Activated CD8-positive, alpha-beta memory T cell treated with anti-CD3 and anti-CD28 coated beads, Interleukin-2, amount 50 U/mL, for 24 hours (primary cell): ENCODE results near the gene SCMH1.
"Not testable (repeated sequence)": the region's sequence is repeated elsewhere in the genome, so short reads cannot be mapped to it uniquely, and the experiment has no call there.

Experiments
- DNase-seq: peaks from one replicate; pipeline ENCODE4 v3.0.0-alpha.2; 2020; ENCODE audit errors: extremely low read depth

SCMH1 gene

DNA sequence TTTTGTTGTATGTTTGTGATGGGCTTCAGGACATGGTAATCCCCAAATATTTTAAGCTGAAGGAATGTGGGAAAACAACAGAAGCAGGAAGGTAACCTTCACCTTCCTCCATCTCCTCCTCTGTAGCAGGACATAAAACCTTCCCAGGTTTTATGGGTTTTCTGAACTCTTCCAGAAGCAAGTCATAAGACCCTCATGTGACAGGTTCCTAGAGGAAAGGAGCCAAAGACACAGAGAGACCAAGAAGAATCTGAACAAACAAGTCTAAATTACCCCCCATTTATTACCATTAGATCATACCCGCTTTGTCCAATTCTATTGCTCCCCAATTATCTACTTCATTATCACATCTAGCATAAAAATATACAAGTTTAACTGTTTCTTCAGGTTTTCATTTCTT, 28.8 kb downstream of the SCMH1 start:
- DNase-seq = no peak

DNA sequence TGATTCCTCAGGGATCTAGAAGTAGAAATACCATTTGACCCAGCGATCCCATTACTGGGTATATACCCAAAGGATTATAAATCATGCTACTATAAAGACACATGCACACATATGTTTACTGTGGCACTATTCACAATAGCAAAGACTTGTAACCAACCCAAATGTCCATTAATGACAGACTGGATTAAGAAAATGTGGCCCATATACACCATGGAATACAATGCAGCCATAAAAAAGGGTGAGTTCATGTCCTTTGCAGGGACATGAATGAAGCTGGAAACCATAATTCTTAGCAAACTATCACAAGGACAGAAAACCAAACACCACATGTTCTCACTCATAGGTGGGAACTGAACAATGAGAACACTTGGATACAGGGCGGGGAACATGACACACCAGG, 30.5 kb downstream of the SCMH1 start:
- not testable (repeated sequence) for DNase-seq

DNA sequence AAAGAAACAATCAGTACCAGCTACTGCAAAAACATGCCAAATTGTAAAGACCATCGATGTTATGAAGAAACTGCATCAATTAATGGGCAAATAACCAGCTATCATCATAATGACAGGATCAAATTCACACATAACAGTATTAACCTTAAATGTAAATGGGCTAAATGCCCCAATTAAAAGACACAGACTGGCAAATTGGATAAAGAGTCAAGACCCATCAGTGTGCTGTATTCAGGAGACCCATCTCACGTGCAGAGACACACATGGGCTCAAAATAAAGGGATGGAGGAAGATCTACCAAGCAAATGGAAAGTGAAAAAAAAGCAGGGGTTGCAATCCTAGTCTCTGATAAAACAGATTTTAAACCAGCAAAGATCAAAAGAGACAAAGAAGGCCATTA, 35.1 kb downstream of the SCMH1 start:
- DNase-seq = not testable (repeated sequence)

DNA sequence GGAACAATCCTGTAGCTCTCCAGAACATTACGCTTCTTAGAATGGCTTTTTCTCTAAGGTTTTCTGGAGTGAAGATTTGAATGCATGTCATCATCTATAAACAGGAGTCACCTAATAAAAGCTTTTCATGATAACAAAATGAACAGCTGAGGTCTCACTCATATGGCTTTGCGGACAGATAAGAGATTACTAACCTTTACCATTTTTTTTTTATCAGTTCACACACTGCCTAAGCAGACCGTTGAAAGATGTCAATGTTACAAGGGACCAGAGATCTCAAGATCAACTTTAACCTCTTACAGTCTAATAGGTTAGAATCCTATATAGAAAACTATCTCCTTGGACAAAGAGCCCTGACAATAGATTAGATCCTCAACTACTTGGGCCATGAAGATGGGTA, 41.4 kb downstream of the SCMH1 start:
- DNase-seq = no peak

DNA sequence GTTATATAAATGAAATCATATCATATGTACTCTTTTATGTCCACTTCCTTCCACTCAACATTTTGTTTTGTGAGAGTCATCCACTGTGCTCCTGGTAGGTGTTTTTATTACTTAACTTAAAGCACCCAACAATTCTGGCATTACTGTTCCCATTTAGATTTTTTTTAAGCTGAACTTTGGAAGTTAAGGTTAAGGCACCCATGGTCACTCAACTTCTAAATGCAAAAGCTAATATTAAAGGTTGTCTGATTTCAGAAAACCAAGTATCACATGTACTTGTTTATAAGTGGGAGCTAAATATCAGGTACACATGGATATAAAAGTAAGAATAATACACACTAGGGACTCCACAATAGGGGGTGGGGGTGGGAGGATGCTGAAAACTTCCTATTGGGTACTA, 42.7 kb downstream of the SCMH1 start:
- no peak for DNase-seq

DNA sequence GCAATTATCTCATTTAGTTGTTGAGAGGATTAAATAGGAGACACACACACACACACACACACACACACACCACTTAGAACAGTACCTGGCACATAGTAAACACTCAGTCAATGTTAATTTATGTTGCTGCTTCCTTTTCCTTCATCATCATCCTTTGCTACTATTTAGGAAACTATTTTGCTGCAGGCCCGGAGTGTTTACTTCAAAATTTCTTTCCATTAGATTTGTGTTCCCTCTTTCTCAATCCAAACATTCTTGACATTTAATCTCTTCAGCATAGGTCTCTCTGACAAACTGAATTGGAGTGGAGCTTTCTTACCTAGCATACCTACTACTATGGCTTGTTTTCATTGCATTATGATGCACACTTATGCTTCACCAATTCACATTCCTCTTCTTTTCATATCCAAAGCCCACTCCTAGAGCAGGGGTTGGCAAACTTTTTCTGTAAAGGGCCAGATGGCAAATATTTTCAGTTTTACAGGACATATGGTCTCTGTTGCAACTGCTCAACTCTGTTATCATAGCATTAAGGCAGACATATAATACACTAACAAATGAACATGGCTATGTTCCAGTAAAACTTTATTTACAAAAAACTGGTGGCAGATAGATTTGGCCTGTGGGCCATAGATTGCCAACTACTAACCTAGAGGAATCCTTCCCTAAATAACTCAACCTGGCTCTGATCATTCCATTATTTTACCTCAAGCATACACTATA, 49.5 kb downstream of the SCMH1 start:
- no peak for DNase-seq

DNA sequence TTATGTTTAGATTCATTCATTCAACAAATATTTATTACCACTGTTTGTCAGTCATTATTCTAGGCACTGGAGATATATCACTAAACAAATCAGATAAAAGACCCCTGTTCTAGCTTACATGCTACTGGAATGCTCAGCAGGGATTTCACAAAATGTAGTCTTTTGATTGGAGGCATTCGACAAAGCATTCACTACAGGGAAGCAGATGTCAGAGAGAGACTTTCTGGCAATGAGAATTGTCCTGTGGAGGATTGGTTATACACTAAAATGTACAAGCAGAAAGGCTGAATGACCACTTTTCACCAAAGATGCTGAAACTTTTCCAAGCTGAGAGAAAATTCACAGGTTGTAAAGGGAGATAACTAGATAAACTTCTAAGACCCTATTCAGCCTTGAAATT, 57.7 kb downstream of the SCMH1 start:
- DNase-seq = no peak

DNA sequence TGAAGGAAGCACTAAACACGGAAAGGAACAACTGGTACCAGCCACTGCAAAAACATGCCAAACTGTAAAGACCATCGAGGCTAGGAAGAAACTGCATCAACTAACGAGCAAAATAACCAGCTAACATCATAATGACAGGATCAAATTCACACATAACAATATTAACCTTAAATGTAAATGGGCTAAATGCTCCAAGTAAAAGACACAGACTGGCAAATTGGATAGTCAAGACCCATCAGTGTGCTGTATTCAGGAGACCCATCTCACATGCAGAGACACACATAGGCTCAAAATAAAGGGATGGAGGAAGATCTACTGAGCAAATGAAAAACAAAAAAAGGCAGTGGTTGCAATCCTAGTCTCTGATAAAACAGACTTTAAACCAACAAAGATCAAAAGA, 63.9 kb downstream of the SCMH1 start:
- DNase-seq = not testable (repeated sequence)

DNA sequence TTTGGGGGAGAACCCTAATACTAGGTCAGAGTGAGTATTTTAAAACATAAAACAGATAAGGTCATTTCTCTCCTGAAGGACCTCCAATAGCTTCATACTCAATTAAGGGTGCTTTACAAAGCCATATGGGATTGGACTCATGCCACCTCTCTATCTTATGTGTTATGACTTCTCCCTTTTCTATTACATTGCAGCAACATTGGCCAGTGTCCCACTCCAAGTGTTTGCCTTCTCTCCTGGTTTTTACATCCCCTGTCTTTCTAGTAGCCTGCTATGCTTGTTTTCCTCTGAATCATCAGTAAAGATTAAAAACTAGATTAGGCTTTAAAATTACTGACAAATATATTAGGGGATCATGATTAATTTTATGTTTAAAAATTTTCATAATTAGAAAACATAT, 66.6 kb downstream of the SCMH1 start:
- no peak for DNase-seq

DNA sequence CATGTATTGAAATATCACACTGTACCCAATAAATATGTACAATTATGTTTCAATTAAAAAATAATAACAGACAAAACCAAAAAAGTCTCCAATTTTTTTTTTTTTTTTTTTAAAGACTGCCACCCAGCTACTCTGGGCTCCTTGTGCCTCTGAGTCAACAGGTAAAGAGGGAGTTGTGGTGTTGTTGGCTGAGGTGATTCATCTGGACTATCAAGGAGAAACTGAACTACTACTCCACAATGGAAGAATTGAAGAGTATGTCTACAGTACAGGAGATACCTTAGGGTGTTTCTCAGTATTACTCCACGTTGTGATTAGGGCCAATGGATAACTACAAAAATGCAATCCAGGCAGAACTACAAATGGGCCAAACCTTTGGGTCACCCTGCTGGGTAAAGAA, 67.9 kb downstream of the SCMH1 start:
- no peak for DNase-seq

DNA sequence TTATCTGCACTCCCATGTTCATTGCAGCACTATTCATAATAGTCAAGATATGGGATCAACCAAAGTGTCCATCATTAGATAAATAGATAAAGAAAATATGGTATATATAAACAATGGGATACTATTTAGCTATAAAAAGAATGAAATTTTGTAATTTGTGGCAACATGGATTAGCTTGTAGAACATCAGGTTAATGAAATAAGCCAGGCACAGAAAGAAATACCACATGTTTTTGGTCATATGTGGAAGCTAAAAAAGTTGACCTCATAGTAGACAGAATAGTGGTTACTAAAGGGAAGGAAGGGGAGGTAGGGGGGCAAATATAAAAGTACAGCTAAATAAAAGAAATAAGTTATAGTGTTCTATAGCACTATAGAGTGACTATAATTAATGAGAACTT, 68.5 kb downstream of the SCMH1 start:
- DNase-seq = no peak

DNA sequence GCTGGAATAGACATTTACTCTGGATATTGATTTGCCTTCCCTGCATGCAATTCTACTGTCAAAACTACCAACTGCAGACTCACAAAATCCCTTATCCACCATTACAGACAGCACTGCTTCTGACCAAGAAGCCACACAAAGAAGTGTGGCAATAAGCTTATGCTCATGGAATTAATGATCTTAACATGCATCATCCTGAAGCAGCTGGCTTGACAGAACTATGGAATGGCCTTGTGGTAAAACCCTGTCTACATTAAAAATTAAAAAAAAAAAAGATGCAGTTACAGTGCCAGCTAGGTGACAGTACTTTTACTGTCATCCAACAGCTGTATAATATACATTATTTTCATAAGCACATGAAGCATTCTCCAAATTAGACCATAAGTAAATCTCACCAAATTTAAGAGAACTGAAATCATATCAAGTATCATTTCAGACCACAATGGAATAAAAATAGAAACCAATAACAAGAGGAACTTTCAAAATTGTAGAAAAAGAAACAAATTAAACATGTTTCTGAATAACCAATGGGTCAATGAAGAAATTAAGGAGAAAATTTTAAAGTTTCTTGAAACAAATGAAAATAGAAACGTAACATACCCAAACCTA, 70.7 kb downstream of the SCMH1 start:
- DNase-seq = no peak

DNA sequence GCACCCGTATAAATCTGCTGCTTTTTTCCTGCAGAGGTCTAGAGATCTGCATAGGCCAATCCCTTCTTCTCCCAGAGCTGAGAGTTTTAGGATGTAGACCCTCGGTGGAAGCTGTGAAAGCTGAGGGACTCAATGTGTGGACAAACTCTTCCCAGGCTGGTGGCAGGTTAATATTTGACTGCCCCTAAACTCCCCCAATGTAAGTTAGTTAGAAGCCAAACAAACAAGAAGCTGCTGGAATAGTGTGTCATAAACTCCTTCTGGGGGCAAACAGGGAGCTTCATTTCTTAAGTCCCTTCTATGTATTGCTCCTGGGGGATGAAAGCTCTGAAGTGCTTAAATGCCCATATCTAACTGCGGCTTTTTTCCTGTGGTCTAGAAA, 72.3 kb downstream of the SCMH1 start:
- DNase-seq = no peak

DNA sequence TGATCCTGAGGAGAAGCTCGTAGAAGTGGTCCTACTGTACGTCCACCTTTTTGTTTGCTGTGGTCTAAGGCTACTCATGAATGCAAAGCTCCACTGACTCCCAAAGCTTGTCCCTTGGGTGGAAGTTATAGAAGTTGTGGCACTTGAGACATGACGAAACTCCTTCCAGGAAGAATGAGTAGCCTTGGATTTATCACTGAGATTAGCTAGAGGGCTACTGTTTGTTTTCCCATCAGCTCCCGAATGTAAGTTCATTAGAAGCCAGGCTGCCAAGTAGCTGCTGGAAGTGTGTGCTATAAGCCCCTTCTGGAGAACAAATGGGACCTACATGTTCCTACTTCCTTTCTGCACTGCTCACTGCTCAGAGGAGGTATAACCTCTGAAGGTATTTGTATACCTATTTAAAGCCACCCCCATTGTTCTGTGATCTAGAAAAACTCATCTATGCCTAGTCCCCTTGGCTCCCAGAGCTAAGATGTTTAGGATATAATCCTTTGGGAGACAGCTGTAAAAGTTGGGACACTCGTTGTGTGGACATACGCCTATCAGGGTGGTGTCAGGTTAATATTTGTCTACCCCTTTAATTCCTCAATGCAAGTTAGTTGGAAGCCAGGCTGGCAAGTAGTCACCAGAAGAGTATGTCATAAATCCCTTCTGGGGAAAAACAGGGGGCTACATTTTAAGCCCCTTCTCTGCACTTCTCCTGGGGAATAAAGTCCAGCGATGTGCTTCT, 72.9 kb downstream of the SCMH1 start:
- DNase-seq = no peak

DNA sequence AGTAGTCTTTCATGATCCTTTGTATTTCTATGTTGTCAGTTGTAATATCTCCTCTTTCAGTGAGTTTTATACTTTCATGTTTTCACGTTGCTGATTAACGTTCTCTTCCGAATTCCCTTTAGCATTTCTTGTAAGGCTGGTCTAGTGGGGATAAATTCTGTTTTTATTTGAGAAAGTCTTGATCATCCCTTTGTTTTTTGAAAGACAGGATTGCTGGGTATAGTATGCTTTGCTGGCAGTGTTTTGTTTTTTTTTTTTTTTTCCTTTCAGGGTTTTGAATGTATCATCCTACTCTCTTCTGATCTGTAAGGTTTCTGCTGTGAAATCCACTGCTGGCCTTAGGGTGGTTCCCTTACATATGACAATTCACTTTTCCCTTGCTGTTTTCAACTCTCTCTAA, 74.4 kb downstream of the SCMH1 start:
- no peak for DNase-seq

DNA sequence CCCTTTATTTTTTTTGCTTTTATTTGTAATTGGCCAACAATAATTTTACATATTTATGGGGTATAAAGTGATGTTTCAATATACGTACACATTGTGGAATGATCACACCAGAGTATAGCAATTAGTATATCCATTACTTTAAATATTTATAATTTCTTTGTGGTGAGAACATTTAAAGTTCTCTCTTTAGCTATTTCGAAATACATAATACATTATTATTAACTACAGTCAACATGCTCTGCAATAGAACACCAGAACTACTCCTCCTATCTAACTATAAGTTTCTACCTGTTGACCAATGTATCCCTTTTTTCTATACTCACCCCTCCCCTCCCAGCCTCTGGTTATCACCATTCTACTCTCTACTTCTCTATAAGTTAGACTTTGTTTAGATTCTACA, 77.4 kb downstream of the SCMH1 start:
- DNase-seq = no peak

DNA sequence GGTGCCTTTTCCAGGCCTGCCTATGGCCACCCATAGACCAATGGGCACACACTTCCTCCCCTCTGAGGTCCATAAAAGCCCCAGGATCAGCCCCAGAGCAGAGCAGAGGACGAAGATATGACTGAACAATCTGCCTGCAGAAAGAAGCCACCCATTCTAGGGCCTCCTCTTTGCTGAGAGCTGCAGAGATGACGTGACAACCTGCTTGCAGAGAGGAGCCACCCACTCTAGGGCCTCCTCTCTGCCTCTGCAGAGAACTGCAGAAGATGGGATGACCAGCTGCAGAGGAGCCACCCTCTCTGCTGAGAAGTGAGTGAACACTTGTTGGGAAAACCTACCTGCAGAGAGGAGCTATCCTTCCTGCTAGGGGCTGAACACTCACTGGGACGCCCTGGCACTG, 79.7 kb downstream of the SCMH1 start:
- DNase-seq = no peak

DNA sequence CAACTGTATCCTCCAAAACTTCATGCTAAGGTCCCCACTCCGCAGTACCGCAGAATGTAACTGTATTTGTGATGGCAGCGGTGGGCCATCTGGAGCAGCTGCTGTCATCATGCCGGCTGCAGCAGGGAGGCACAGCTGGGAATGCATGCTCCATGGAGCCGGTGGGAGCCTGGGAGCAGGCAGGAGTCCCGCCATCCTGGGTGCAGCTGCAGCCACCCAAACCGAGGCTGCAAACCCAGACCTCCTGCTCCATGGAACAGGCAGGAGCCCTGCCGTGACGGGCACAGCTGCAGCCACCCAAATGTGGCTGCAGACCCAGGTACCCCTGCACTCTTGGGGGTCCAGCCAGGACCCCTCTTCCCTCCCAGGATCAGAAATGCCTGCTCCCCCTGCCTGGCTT, 80.3 kb downstream of the SCMH1 start:
- no peak for DNase-seq

DNA sequence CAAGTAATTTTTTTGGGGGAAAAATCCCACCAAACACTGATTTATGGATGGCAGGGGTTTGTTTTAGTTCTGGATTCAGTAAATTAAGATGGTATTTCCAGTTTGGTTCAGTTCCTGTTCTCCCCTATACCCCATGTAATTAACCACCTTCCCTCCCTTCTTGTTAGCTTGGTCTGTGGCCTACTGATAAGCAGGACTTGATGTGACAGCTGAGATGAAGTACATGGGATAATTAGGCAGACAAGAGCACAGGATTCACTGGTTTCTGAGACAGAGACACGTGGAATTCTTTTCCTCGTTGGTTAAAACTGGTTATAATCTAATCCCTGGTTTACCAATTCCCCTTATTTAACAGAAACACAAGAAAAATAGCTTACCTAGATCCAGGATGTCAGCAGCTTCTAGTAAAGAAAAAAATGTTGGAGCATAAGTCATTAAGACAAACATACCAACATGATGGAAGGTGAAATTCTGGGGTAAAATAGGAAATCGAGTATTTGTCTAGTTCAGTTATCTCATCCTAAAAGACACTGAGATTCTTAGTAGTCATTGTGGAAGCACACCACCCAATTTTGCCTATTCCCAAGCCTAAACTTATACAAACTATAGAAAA, 81.5 kb downstream of the SCMH1 start:
- no peak for DNase-seq

DNA sequence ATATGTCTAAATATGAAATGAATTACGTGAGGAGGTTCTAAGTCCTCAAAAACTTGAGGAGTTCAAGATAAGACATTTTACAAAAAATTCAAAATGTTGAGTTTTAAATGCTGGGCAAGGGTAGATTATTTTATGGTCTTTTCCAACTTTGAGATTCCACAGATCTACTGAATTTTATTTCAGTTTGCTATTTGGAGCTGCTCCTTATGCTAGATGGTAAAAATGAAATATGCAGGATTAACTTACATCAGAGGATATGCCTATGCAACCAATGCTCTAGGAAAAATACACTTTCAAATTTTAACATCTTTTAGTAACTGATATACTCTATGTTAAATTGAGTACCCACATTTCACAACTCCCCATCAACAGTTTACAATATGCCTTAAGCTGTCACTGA, 83.1 kb downstream of the SCMH1 start:
- DNase-seq = no peak

DNA sequence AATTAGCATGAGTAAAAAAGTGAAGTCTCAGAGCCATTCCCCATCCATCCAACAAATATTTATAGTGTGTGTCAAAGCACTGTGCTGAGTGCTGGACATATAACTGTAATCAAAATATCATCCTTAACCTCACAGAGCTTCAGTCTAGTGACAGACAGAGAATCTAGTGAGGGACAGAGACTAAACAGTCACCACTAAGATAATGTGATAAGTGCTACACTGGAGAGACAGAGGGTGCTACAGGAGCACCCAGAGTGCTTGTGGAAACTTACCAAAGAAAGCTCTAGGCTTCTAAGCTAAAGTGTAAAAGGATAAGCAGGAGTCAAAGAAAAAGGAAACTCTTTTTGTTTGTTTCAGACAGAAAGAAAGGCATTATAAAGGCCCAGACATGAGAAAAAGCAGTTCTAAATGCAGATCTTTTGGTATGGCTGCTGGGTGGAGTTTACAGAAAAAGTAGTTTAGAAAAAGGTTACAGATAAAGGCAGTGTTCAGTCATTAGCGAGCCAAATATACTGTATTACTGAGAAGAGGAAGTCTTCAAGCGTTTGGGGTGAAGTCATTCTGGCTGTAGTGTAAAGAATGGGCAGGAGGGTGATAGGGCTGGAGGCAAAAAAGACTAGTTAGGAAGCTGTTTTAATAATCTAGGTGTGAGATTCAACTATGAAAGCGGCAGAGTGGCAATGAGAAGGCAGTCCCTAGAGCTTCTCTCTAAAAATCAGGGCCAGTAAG, 83.8 kb downstream of the SCMH1 start:
- DNase-seq = no peak

DNA sequence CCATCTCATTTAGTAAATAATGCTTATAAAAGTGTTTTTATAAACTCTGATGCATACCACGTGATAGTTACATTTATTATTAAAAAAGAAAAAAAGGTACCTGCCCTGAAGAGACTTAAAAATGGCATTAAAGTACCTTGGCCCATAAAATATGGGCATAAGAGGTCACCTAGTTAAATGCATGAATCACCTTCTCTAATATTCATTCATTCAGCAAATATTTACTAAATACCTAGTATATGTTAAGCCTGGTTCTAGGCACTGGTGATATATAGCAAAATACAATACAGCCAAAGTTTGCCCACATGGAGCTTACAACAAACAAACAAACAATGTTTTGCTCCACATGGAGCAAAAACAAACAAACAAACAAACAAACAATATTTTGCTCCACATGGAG, 87.0 kb downstream of the SCMH1 start:
- DNase-seq = no peak
